SIG-M5 treated with dmso at 0.1 percent for 504 hours (cell line): ENCODE data around the gene SPARCL1.
"Not testable (repeated sequence)": the region's sequence is repeated elsewhere in the genome, so short reads cannot be mapped to it uniquely, and the experiment has no call there.

Experiments used
- DNase-seq: peaks from one replicate; lab custom pipeline; 2025; ENCODE audit not compliant: unreplicated experiment; lab: John Stamatoyannopoulos, UW

SPARCL1 gene

GRCh38 chr4:87505862-87506261 lies 23.3 kb downstream of the SPARCL1 start:
- DNase-seq = no peak

- DNase-seq = no peak
Measured at GRCh38 chr4:87502580-87503238, 26.5 kb downstream of the SPARCL1 start.

DNA sequence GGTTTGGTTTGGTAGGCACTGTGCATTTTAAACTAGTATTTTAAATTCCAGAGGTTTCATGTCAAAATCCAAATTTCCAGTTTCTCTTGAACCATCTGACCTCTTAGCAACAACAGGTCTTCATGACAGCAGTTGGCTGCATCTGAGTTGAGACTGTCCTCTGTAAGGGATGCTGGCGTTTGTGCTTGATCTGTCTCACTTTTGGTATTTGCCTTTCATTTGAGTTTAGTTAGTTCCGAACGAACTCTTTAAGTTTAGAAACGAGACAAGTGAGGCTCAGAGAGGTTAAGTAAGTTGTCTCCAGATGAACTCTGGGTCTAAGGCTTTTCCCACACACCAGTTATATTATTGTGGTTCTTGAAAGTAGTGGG lies 29.1 kb downstream of the SPARCL1 start:
- no peak for DNase-seq

- no peak for DNase-seq
Measured at GRCh38 chr4:87499403-87500091, 29.6 kb downstream of the SPARCL1 start.

DNA sequence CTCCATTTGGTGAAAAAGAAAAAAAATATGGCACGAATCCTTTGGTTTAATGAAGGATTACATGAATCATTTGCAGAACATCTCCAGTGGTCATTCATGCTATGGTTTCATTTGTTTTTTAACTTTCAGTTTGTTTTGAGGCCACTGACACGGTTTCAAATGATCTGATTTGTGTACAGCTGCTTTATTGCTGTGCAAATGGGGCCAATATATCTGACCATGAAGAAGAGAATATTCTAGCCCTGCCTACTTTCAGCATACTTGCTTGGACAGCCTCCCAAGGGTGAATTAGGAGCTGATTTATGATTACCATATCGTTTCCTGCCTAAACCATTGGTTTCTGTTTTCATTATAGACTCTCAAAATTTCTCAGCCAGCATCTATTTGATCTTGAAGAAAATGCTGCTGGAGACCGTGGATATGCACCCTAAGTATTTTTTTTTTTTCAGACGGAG lies 30.7 kb downstream of the SPARCL1 start:
- no peak for DNase-seq

DNA sequence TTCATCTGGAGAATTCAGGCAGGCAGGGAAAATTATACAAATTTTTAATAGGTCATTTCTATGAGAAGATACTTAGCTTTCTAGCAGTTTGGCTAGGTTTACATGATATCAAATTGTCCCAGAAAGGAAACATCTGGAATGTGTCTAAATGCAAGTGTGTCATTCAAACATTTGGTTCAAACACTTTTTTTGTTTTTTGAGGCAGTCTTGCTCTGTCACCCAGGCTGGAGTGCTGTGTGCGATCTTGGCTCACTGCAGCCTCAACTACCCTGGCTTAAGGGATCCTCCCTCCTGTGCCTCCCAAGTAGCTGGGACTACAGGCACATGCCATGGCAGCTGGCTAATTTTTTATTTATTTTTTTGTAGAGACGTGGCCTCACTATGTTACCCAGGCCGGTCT lies 31.6 kb downstream of the SPARCL1 start:
- no peak for DNase-seq

DNA sequence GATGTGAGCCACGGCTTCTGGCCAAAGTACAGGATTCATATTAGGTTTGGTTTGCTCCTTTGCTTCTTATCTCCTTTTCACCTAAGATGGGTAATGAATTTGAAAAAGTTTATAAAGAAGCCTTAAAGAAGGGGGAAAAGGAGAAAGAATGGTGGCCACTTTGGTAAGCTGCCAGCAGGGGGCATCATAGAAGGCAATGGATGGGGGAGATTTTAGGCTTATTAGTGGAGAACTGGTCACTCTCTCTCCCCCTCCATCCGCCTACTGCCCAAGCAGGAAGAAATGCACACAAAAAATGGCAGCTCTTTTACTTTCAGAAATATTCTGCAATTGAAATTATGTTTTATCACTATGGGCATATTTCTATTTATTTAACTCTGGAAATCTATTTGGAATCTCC lies 32.0 kb downstream of the SPARCL1 start:
- DNase-seq = no peak

- no peak for DNase-seq
Measured at GRCh38 chr4:87493115-87493514, 36.1 kb downstream of the SPARCL1 start.

- not testable (repeated sequence) for DNase-seq
Measured at GRCh38 chr4:87491851-87492250, 37.3 kb downstream of the SPARCL1 start.

- DNase-seq = no peak
Measured at GRCh38 chr4:87491436-87491835, 37.7 kb downstream of the SPARCL1 start.

DNA sequence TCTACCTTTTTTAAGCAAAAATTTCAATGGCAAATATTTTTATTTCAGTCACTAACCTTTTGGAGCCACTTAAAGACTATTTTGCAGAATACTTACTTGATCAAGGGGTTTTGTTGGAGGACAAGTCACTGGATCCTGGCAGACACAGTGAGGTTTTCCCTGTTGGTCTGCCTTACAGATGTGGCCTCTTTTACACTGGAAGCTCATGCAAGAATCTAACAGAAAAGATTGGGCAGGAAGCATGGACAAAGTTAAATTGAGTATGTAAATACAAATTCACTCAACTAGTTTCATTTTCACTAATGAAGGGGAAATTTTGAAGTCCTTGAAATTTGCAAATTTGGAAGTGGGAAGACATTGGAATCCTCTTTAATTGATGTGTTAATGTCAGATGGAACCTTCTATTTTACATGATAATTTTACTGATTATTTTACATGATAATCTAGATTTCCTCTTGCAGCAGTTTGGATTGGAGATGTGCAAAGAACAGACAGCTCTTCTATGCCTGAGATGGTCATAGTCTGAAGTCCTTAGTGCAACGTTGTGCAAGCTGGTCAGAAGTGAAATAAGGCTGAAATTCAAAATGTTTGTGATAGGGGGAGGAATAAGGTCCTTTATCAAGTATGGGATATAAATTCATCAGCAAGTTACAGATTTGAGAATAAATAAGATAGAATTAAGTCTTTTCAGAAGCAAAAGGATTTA lies 38.4 kb downstream of the SPARCL1 start:
- DNase-seq = no peak

DNA sequence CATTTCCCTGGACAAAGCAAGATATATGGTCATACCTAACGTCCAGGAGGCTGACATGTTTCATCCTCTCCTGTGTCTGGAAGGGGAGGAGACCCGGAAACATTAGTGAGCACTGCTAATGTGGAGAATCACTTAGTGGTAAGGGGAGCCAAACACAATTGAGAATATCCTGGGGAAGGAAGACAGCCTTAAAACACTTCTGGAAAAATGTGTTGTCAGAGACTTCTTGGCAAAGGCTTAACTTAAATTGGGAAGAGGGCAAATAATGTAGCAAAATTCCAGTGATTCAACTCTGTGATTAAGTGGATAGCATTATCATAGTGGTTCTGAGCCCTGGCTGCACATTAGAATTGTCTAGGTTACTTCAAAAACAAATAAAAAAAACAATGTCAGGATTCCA lies 39.5 kb downstream of the SPARCL1 start:
- no peak for DNase-seq

- not testable (repeated sequence) for DNase-seq
Measured at GRCh38 chr4:87488666-87489065, 40.5 kb downstream of the SPARCL1 start.

DNA sequence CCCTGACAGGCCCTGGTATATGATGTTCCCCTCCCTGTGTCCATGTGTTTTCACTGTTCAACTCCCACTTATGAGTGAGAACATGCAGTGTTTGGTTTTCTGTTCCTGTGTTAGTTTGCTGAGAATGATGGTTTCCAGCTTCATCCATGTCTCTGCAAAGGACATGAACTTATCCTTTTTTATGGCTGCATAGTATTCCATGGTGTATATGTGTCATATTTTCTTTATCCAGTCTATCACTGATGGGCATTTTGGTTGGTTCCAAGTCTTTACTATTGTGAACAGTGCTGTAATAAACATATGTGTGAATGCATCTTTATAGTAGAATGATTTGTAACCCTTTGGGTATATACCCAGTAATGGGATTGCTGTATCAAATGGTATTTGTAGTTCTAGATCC lies 45.9 kb downstream of the SPARCL1 start:
- not testable (repeated sequence) for DNase-seq

DNA sequence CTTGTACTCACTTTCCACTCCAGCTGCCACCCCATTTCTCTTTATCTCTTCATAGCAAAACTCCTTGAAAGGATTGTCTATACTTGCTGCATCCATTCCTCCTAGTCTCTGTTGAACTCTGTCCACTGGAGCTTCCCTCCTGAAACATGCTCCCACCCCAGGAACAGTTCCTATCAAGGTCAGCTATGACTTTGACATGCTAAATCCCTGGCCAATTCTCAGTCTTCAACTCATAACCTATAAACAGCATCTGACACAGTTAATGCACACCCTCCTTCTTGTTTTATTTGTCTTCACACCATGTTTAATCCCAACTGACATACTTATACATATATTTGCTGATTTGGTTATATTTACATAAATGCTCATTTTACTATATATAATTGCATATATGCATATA lies 47.8 kb downstream of the SPARCL1 start:
- no peak for DNase-seq

DNA sequence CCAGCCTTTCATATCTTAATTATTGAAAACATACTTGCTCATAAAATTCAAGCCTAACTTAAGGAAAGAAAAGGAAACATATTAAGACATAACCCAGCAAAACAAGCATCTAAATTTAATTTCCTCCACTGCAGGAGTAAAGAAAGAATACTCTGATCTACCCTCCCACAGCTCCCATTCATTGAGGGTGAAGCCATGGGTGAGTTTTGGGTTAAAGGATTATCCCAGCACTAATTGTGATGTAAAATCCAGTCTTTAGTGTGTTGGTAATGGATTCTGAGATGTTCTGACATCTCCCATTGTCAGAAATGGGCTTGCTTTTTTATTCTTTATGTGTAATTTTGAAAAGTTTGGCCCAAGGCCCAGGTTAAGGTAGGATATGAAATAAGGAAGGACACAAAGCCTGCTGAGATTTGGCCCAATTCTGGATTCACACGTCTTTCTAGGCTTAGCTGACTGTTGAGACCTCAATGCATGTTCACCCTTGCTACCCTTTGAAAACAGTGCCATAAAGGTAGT lies 50.4 kb downstream of the SPARCL1 start:
- DNase-seq = no peak

DNA sequence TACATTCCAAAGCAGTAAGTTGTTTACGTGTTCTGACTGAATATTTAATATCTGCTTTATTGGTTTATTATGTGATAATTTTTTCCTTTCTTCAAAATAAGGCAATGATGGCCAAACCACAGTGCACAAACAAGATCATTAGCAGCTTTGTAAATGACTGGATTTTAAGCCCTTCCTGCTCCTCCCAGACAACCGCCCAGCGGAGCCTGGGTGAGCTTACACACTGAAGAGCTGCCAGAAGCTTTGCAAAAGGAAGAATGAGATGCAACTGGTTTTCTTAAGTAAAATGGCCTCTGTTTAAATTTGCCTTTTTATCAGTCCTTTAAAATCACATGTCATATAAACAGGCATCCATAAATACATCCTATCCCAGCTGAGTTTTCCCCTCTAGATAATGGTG lies 52.2 kb downstream of the SPARCL1 start:
- DNase-seq = no peak

GRCh38 chr4:87469390-87469789 lies 59.8 kb downstream of the SPARCL1 start:
- no peak for DNase-seq

GRCh38 chr4:87465739-87466366 lies 63.3 kb downstream of the SPARCL1 start:
- peak; percentile 35 for DNase-seq

GRCh38 chr4:87462102-87462501 lies 67.1 kb downstream of the SPARCL1 start:
- no peak for DNase-seq

DNA sequence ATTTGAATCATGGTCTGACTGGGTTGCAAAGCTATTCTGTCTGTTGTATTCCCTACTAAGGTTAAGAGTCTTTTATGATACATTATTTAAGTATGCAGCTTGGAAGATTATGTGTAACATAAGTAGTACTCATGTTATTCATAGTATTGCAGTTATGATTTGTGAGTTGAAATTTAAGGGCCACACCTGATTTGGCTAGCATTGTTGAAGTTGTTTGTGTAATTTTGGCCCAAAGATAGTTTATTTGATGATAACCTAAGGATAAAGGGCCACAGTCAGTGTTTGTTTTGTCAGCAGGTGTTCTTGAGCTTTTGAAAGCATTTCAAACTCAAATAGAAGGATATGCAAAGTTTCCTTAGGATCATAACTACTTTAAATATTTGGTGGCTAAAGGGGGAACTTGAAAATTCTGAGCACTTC lies 67.9 kb downstream of the SPARCL1 start:
- no peak for DNase-seq
